PC-3 (cell line): ENCODE data around the gene PDPK1. TPM values are rescaled to one million over a fixed set of nuclear protein-coding genes. Genes with fewer than 3 reads are reported as not detected.
A peak's percentile ranks its signal among the peaks of the same experiment; 100 is the strongest.

Source experiments
- ATAC-seq: fragments of 200-7000 bp; cut with Tn5 transposase; 2 replicates; pipeline ENCODE4 v1.9.1; 2020; ENCODE audit warnings: mild to moderate bottlenecking, moderate library complexity
- BruUV-seq: library from RNA; stranded (reverse); fragments of 400-500 nt; replicated peaks from 2 replicates; lab custom pipeline; 2021; lab: Mats Ljungman, UMichigan
- CTCF ChIA-PET: fragments of 300-600 bp; sonication (Branson Sonifier 250); formaldehyde crosslinking; loops from one replicate; lab custom pipeline; 2022; ENCODE audit warnings: antibody characterized with exemption; lab: Charles Lee
- POLR2A ChIA-PET: fragments of 300-600 bp; sonication (Branson Sonifier 250); formaldehyde crosslinking; loops from one replicate; lab custom pipeline; 2022; ENCODE audit warnings: antibody characterized with exemption; ENCODE audit not compliant: unreplicated experiment; lab: Charles Lee
- DNase-seq: peaks from one replicate; pipeline ENCODE4 v3.0.0-alpha.2; 2015
- H2AFZ ChIP-seq: fragments of 300-600 bp; sonication (generic); 2 replicates; pipeline ENCODE4 v1.6.0; 2016; ENCODE audit warnings: antibody characterized with exemption, low read length
- H3F3A ChIP-seq: fragments of 300-600 bp; sonication (generic); one replicate; pipeline ENCODE4 v1.6.0; 2017; ENCODE audit warnings: antibody characterized with exemption, low read length, control low read depth, mild to moderate bottlenecking; ENCODE audit not compliant: unreplicated experiment
- H3K27ac ChIP-seq: fragments of 300-600 bp; sonication (generic); 2 replicates; pipeline ENCODE4 v1.5.1; 2016; ENCODE audit warnings: mild to moderate bottlenecking, low read length
- H3K27me3 ChIP-seq: fragments of 300-600 bp; sonication (generic); 2 replicates; pipeline ENCODE4 v1.6.1; 2016; ENCODE audit warnings: low read length, mixed read lengths
- H3K36me3 ChIP-seq: fragments of 300-600 bp; sonication (generic); 2 replicates; pipeline ENCODE4 v1.6.1; 2016; ENCODE audit warnings: low read depth, mixed run types, low read length, mixed read lengths
- H3K4me1 ChIP-seq: fragments of 300-600 bp; sonication (generic); 2 replicates; pipeline ENCODE4 v1.5.1; 2016; ENCODE audit warnings: low read length; ENCODE audit not compliant: insufficient read depth
- H3K4me2 ChIP-seq: fragments of 300-600 bp; sonication (generic); 2 replicates; pipeline ENCODE4 v1.6.0; 2016; ENCODE audit warnings: low read length
- H3K4me3 ChIP-seq: fragments of 300-600 bp; sonication (generic); 2 replicates; pipeline ENCODE4 v1.5.1; 2016; ENCODE audit warnings: mild to moderate bottlenecking, low read length, mixed read lengths
- H3K79me2 ChIP-seq: fragments of 300-600 bp; sonication (generic); 2 replicates; pipeline ENCODE4 v1.6.1; 2017; ENCODE audit warnings: low read length, mixed read lengths
- H3K9ac ChIP-seq: fragments of 300-600 bp; sonication (generic); 2 replicates; pipeline ENCODE4 v1.6.0; 2016; ENCODE audit warnings: mild to moderate bottlenecking, low read length
- H3K9me2 ChIP-seq: fragments of 300-600 bp; sonication (generic); replicated peaks from 2 replicates; pipeline ENCODE4 v1.6.1; 2016; ENCODE audit warnings: mixed run types, low read length, mixed read lengths
- H3K9me3 ChIP-seq: fragments of 300-600 bp; sonication (generic); 2 replicates; pipeline ENCODE4 v1.6.1; 2016; ENCODE audit warnings: low read length, mixed read lengths
- H4K20me1 ChIP-seq: fragments of 300-600 bp; sonication (generic); 2 replicates; pipeline ENCODE4 v1.6.1; 2016; ENCODE audit warnings: low read length, mixed read lengths
- EZH2 ChIP-seq: fragments of 300-600 bp; sonication (generic); IDR thresholded peaks from one replicate; pipeline ENCODE4 v1.6.1; 2017; ENCODE audit warnings: antibody characterized with exemption, mild to moderate bottlenecking, low read length; ENCODE audit not compliant: unreplicated experiment
- EZH2phosphoT487 ChIP-seq: fragments of 300-600 bp; sonication (generic); IDR thresholded peaks from 2 replicates; pipeline ENCODE4 v1.6.1; 2018; ENCODE audit warnings: mild to moderate bottlenecking, antibody characterized with exemption, low read length, borderline replicate concordance
- intact Hi-C: fragments of 100-400 bp; cut with micrococcal nuclease; formaldehyde crosslinking; loops from 2 replicates; pipeline ENCODE4 v1.9.0; 2023
- total RNA-seq: library from RNA; depleted of rRNA; stranded (reverse); fragments of >200 nt; gene quantifications from 2 replicates; pipeline ENCODE4 v1.2.3, GENCODE V29; 2014
- TF ChIP-seq, protein P1 (sequence below): fragments of 300-600 bp; sonication (generic); conservative IDR thresholded peaks from 2 replicates; pipeline ENCODE4 v1.5.1; 2017; ENCODE audit warnings: antibody characterized with exemption, low read depth, mild to moderate bottlenecking, low read length

The PDPK1 gene
- total RNA-seq, 1 experiment from 2014 or later, result 13.7 TPM

DNA sequence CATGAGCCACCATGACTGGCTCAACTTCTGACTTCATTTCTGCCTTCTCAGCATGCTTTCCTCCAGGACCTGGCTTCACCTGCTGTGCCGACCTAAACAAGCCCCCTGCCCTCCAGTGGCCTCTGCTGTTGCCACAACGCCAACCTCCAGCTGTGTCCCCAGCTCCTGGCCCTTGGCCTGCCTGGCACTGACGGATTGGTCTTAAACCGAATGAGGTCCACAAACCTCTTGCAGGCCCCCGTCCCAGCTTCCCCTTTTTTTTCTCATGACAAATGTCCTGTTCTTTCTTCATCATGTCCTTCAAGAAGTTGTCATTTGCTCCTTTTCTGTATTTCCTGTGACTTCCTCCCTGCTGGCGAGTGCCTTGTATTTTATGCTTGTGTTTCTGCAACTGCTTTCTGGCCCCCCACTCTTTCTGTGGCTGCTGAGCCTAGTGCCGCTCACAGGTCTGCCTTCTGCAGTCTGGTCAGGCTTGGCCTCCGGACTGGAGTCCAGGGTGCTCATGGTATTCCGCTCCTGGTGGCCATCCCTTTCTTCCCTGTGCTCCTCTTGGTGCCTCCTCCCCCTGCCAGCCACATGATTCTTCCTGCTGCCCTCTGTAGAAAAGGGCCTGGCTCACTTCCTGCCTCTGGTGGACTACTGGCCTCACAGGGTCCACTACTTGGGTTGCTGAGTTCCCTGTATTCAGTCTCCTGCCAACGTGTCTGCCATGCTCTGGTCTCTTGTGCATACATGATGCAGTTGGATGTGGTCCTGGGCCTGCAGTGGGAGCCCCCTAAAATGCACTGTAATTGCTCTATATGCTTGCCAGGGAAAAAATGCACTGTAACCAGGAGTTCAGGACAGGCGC lies 21.2 kb upstream of the PDPK1 start:
- Histone ChIP-seq H4K20me1 (peaks cover 40% of the 10 kb centered on the region), H3K4me3 (no peak overlapping the region), H3K36me3 (no peaks in the 10 kb centered on the region), H3K27ac (no peak overlapping the region), H3K27me3 (no peaks in the 10 kb centered on the region), H3F3A (no peaks in the 10 kb centered on the region), H3K4me1 (peaks cover 34% of the 10 kb centered on the region), H3K79me2 (peaks cover 68% of the 10 kb centered on the region), H2AFZ (no peak overlapping the region), H3K9me3 (no peaks in the 10 kb centered on the region), H3K4me2 (peak overlapping the region; percentile 99; the same call in 1 of the 2 replicates), H3K9me2 (no peaks in the 10 kb centered on the region), H3K9ac (no peak overlapping the region)
- POLR2A ChIA-PET, result no interaction called here
- no peak for DNase-seq
- BruUV-seq, result no TSS peak
- CTCF ChIA-PET, result no interaction called here
- TF ChIP-seq EZH2phosphoT487 (no peak), EZH2 (no peak)
- TF ChIP-seq, protein P1, sequence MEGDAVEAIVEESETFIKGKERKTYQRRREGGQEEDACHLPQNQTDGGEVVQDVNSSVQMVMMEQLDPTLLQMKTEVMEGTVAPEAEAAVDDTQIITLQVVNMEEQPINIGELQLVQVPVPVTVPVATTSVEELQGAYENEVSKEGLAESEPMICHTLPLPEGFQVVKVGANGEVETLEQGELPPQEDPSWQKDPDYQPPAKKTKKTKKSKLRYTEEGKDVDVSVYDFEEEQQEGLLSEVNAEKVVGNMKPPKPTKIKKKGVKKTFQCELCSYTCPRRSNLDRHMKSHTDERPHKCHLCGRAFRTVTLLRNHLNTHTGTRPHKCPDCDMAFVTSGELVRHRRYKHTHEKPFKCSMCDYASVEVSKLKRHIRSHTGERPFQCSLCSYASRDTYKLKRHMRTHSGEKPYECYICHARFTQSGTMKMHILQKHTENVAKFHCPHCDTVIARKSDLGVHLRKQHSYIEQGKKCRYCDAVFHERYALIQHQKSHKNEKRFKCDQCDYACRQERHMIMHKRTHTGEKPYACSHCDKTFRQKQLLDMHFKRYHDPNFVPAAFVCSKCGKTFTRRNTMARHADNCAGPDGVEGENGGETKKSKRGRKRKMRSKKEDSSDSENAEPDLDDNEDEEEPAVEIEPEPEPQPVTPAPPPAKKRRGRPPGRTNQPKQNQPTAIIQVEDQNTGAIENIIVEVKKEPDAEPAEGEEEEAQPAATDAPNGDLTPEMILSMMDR, result no peak
- intact Hi-C loops, result no loop called here
- ATAC-seq, result no peak

DNA sequence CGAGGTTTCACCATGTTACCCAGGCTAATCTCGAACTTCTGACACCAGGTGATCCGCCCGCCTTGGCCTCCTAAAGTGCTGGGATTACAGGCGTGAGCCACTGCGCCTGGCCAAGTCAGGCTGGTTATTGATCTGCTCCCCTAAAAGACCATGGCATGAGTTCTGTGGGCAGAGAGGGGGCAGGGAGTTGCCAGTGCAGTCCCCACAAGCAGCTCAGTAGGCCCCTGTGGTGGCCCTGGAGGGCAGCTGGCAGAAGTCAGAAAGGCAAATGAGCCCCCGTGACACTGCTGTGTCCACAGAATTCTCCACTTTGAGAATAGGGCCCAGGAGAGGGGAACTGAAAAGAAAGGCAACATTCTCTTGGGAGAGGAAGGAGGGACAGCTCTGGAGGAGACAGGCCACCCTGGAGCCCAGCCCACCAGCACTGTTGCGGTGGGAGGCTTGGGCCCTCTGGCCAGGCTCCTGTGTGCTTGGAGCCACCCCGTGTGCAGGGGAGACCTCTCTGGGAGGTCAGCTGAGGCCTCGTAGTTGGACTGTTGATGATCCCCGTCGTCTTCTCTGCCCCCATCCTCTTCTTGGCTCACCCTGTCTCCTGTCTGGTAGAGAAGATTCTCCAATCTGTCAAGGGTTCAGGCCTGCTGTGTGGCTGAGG lies 19.7 kb upstream of the PDPK1 start:
- ATAC-seq, result no peak
- no peak overlapping the region for H3K9ac ChIP-seq
- no peaks in the 10 kb centered on the region for H3F3A ChIP-seq
- peaks cover 40% of the 10 kb centered on the region for H4K20me1 ChIP-seq
- H2AFZ ChIP-seq, result no peak overlapping the region
- peaks cover 74% of the 10 kb centered on the region for H3K79me2 ChIP-seq
- DNase-seq, result no peak
- H3K4me3 ChIP-seq, result no peak overlapping the region
- POLR2A ChIA-PET, result no interaction called here
- H3K27ac ChIP-seq, result no peak overlapping the region
- TF ChIP-seq, protein P1, result no peak
- no peak for TF ChIP-seq EZH2phosphoT487
- TF ChIP-seq EZH2, result no peak
- intact Hi-C loops, result no loop called here
- CTCF ChIA-PET, result no interaction called here
- no TSS peak for BruUV-seq
- H3K36me3 ChIP-seq, result no peaks in the 10 kb centered on the region
- H3K27me3 ChIP-seq, result no peaks in the 10 kb centered on the region
- peaks cover 34% of the 10 kb centered on the region for H3K4me1 ChIP-seq
- no peaks in the 10 kb centered on the region for H3K9me3 ChIP-seq
- no peaks in the 10 kb centered on the region for H3K9me2 ChIP-seq
- H3K4me2 ChIP-seq, result no peak overlapping the region
